Renal pelvis (tissue), 4 donors: ENCODE results near the gene DNA2. TPM values are rescaled to one million over a fixed set of nuclear protein-coding genes. Genes with fewer than 3 reads are reported as not detected.
"Not testable (repeated sequence)": the region's sequence is repeated elsewhere in the genome, so short reads cannot be mapped to it uniquely, and the experiment has no call there.

Experiments
- DNase-seq: peaks from one replicate; pipeline ENCODE4 v3.0.0-alpha.2; 2013
- polyA plus RNA-seq, 3 donors: library from polyadenylated mRNA; unstranded; fragments of 120-200 nt; gene quantifications; one replicate each; pipeline ENCODE4 v1.2.1, GENCODE V29; 2013; ENCODE audit not compliant: insufficient read length in 3 of 3

DNA2 gene
- polyA plus RNA-seq, 3 donors: 10.3 to 14.8 (median 14.6) TPM

DNA sequence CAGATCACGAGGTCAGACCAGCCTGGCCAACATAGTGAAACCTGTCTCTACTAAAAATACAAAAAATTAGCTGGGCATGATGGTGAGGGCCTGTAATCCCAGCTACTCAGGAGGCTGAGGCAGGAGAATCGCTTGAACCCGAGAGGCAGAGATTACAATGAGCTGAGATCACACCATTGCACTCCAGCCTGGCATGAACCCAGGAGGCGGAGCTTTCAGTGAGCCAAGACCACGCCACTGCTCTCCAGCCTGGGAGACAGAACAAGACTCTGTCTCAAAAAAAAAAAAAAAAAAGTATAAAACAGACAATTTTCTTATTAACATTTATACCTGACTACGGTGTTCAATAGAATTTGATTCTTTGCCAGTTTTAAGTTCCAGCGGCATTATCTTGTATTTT lies 22.1 kb downstream of the DNA2 start:
- DNase-seq: not testable (repeated sequence)

DNA sequence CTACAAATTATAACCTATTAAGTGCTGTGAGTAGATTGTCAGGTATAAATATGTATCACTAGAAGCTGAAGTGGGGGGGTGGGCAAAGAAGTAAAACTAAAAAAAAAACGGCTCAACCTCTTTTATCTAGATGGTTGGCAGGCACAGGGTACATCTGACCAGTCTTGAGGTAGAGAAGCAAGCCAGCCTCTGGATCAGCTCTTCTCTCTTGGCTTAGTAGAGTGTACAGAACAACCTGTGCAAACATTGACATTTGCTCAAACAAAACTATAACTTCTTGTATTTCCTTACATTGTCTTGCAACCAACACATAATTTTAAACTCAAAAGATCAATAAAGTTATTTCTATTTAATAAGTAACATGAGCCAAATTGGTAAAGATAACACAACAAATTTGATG lies 25.6 kb downstream of the DNA2 start:
- no peak for DNase-seq

DNA sequence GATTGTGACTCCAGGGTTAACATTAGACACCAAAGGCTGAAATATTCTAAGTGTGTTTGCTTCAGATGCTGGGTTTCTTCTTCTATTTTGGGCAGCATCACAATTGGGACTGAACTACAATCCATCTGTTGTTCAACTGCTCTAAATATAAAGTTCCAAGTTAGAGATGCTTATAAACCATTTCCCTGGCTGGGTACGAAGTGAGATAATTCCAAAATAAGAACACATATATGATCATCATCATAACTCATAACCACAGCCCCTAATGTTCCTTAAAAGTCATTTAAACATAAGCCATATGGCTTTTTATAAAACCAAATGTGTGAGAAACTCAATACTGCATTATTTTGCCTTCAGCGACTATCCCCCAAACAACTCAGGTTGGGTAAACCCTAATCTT lies 28.8 kb downstream of the DNA2 start:
- DNase-seq: no peak

DNA sequence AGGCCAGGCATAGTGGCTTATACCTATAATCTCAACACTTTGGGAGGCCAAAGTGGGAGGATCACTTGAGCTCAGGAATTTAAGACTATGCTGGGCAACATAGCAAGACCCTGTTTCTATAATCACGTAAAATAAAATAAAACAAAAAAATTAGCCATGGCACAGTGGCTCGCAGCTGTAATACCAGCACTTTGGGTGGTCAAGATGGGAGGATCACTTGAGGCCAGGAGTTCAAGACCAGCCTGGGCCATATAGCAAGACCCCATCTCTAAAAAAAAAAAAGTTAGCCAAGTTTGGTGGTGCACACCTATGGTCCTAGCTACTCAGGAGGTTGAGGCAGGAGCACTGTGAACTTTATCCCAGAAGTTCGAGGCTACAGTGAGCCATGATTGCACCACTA lies 30.9 kb downstream of the DNA2 start:
- no peak for DNase-seq

DNA sequence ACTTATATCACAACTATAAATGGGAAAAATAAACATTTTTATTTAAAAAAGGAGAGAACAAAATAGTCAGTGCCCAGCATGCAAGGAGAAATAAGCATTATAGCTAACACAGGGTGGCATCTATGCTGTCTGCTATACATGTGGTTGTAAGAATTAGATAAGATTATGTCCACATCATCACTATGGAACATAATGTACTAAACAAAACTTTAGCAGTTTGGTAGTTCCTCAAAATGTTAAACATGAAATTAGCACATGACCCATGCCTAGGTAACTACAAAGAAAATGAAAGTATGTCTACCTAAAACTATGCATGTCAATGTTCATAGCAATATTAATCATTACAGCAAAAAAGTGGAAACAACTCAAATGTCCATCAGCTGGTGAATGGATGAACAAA lies 36.0 kb downstream of the DNA2 start:
- no peak for DNase-seq

DNA sequence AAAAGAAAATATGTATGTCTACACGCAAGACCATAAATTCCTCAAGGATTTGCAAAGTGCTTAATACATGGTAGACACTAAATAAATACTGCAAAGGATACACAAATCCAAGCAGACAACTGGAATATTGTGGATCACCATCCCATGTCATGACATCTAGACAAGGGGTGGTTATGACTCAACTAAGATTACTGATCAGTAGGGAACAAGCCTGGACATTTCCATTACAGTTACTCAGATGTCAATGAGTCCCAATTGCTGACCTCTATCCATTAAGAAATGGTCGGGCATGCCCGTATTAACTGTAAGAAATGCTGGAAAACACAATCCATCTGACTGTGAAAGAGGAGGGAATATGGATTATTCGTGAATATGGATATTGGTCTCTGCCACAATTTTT lies 37.1 kb downstream of the DNA2 start:
- DNase-seq: no peak

DNA sequence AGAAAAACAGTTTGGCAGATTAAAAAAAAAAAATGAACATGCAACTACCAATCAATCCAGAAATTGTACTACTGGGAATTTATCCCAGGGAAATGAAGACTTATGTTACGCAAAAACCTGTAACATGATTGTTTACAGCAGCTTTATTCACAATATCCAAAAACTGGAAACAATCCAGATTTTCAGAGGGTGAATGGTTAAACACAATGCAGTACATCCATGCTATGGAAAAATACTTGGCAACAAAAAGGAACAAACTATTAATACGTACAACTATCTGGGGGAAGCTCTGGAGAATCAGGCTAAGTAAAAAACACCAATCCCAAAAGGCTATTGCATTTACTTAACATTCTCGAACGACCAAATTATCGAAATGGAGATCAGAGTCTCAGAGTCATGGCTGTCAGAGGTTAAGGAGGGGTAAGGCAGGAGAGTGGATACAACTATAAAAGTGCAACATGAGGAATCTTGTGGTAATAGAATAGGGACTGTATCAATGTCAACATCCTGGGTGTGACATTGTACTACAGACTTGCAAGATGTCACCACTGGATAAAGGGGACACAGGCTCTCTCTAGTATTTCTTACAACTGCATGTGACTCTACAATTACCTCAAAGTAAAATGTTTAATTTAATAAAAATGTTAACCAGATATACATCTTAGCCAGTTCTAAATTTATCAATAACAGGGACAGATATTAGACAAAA lies 43.2 kb downstream of the DNA2 start:
- DNase-seq: no peak

DNA sequence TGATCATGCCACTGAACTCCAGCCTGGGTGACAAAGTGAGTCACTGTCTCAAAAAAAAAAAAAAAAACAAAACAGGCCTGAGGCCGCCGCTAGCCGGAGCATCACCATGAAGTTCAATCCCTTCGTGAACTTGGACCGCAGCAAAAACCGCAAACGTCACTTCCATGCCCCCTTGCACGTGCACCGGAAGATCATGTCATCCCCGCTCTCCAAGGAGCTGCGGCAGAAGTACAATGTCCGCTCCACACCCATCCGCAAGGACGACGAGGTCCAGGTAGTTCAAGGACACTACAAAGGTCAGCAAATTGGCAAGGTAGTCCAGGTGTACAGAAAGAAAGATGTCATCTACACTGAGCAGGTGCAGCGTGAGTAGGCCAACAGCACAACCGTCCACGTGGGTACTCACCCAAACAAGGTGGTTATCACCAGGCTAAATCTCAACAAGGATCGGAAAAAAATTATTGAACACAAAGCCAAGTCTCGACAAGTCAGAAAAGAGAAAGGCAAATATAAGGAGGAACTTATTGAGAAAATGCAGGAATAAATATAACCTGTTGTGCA lies 47.2 kb downstream of the DNA2 start:
- DNase-seq: no peak

DNA sequence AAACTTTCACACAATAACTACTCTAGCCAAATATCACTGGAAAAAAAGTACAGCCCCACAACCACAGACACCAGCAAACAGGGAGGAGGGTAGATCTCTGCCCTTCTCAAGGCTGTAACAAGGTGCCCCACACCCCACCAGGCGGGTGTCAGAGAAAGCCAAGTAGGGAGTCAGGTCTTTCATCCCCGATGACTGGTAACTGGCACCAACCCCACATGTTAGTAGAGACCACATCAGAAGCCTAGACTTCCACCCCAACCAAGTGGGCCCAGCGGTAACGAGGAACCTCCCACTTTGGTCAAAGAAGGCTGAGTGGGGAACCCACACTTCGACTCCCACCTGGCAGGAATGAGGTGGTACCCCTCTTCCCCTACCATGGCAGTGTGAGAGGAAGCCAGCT lies 48.3 kb downstream of the DNA2 start:
- DNase-seq: no peak

DNA sequence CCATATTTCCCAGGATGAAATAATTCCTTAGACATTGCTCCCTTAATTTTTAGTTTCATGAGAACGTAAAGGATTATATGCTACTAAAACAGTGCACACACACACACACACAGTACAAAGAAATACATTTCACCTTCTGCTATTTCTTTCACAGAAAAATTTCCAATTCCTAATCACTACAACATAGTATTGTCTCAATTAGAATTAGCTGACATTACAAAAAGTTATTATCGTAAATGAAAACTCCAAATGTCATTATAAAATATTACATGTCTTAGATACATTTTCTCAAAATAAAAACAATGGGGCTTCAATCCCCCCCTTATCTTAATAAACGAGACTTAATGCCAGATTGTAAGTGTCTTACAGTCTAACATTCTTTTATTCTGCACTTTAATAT lies 52.4 kb downstream of the DNA2 start:
- no peak for DNase-seq

DNA sequence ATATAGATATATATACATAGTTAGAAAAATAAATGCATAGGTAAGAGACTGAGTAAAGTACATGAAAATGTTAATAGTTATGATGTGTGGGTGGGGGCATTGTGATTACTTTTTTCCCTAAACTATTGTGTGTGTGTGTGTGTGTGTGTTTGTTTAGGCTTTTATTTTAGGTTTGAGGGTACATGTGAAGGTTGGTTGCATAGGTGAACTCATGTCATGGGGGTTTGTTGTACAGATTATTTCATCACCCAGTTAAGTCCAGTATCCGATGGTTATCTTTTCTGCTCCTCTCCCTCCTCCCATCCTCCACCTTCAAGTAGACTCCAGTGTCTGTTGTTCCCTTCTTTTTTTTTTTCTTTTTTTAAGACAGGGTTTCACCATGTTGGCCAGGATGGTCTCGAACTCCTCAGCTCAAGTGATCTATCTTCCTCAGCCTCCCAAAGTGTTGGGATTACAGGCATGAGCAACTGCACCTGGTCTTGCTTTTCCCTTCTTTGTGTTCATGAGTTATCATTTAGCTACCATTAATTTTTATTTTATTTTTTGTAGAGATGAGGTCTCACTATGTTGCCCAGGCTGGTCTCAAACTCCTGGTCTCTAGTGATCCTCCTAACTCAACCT lies 62.8 kb downstream of the DNA2 start:
- DNase-seq: no peak

DNA sequence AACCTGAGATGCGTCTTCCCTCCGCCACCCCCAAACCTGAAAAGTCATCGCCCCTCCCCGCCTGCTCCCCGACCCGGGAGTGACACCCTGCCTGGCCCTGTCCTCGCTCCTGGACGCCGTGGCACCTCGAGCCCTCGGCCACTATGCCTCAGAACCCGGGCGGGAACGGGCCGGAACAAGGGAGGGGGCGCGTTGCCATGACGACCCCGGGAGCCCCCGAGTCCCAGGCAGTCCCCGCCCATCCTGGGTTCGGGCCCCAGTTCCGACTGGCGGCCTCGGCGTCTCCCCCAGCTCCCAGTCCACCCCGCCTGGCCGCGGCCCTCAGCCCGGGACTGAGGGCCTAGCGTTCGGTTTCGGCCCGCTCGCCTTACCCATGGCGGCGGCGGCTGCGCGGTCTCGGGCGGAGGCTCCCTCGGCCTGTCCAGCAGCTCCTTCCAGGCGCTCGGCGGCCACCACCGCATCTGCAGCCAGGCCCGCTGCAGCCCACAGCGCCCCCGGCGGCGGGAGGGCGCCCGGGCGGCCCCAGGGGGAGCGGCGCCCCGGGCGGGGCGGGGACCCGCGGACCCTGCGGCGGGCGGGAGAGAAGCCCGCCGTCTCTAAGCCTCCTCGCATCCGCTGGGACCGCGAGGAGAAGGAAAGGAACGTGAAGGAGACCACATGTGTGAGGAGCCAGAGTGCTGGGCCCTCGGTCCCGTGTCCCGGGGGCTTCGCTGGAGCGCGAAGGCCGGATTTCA lies 64.8 kb downstream of the DNA2 start, which contains the start of gene RUFY2:
Gene RUFY2 (minus strand): TSS at position 463 of the 734 bp plus-strand sequence. CDS start 88 bp downstream, at position 375.
- peak; percentile 84 for DNase-seq

DNA sequence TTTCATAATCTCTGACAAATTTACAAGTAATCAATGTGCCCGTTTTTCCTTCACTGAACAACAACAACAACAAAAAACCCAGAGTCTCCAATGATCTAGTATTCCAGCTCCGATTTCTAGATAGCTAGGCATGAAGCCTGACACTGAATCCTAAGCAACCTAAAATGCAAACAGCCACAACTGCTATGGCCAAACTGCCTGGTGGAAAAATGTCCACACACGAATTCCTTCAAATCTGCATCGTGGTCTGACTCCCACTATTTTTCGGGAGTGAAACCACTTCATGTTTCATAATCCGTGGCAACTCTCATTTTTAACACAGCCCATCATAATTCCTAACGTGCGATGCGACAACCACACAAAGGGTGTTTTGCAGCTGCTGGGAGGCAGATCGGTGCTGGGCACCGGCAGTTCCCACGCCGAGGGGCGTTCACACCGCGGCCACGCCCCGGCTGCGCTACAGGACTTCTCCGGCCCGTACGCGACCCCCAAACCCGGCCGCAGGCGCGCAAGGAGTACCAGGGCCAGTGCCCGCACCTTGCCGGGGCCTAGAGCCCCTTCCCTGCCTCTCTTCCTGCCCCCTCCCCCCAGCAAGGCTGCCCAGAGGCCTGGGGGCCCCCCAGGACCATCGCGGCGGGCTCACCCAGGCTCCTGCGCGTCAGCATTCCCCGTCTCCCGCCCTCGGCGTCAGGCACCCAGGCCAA lies 65.5 kb downstream of the DNA2 start:
- DNase-seq: peak; percentile 69

DNA sequence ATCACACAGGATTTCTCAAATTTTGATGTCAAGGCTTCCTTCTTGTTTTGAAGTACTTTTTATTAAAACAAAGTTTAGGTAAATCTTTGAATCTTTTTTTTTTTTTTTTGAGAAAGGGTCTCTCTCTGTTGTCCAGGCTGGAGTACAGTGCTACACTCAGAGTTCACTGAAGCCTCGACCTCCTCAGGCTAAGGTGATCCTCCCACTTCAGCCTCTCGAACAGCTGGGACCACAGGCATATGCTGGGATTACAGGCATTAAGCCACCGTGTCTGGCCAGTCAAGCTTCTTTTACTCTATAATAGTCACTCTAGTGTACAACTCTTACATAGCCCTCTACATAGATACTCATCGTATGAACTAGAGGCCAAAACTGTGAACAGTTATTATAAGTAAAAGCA lies 68.1 kb downstream of the DNA2 start:
- no peak for DNase-seq

DNA sequence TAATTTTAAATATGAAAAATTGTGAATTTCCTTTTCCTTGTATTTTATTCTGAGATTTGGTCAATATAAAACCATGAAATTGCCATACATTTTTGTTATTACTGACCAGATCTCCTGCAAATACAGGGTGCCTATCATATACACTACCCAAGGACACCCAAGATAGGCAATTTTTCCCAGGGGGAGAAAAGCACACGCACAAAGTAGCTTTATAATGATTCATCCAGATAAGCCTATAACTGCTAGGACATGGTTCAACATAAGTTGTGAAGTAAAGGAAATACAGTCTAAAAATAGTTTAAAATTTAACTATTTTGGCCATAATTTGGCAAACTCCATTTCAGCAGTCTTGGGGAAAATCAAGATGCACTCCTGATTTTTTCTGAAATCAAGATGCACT lies 69.5 kb downstream of the DNA2 start:
- no peak for DNase-seq

DNA sequence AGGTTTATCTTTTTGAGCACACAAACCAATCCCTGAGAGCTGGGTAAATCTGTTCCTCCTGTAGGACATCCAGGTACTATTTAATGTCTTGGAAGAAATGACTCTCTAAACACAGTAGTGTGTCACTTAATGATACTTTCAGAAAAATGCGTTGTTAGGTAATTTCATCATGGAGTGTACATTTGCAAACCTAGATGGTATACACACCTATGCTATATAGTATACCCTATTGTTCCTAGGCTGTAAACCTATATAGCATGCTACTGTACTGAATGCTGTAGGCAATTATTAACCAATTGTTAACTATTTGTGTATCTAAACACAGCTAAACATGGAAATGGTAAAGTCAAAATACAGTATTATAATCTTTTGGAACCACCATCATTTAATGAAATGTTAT lies 74.8 kb downstream of the DNA2 start:
- DNase-seq: no peak

DNA sequence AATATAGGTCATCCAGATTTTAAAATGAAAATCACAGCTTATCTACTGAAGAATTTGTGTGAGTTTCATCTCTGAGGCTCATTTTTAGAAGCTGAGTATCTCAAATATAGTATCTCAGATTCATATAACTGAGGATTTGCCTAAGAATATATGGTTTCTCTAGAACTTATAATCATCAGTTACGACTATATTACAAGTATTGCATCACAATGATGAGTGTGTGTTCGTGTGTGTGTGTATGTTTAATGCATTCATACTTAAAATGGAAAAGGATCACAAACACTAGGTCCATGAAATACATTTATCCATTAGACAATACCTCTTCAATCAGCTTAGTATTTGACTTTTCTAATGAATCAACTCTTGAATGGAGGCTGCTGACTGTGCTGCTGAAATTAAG lies 86.0 kb downstream of the DNA2 start:
- no peak for DNase-seq

DNA sequence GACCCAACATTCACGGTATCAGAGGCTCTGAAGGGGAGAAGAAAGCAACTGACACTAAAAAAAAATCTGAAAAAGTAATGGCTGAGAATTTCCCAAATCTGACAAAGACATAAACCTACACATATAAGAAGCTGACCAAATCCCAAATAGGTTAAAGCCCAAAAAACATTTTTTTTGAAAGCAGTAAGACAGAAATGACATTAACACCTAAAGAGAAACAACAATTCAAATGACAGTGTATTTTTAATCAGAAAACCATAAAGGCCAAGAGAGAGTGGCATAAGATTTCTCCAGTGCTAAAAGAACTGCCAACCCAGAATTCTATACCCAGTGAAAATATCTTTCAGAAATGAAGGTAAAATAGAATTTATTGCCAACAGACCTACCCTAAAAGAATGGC lies 100.2 kb downstream of the DNA2 start:
- DNase-seq: no peak

DNA sequence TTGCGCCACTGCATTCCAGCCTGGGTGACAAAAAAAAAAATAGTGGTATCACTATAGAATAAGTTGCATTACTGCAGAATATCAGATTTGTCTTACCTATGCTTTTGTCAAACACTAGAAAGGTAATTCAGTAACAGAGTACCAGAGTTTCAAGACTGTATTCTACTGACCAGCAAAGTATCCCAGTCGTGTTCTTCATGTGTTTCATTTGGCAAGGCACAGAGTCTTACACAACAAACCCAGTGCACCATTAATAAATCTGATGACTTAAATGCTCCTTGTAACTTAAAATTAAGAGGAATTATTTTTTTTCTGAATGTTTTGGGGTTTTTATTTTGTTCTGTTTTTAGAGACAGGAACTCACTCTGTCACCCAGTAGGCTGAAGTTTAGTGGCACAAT lies 104.7 kb downstream of the DNA2 start:
- no peak for DNase-seq

DNA sequence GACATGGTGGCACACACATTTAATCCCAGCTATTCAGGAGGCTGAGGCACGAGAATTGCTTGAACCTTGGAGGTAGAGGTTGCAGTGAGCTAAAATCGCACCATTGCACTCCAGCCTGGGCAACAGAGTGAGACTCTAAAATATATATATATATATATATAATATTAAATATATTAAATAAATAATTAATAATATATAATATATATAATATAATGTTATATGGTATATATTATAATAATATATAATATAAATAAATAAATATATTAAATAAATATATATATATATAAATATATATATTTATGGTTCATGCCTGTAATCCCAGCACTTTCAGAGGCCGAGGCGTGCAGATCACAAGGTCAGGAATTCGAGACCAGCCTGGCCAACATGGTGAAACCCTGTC lies 105.2 kb downstream of the DNA2 start:
- DNase-seq: no peak

DNA sequence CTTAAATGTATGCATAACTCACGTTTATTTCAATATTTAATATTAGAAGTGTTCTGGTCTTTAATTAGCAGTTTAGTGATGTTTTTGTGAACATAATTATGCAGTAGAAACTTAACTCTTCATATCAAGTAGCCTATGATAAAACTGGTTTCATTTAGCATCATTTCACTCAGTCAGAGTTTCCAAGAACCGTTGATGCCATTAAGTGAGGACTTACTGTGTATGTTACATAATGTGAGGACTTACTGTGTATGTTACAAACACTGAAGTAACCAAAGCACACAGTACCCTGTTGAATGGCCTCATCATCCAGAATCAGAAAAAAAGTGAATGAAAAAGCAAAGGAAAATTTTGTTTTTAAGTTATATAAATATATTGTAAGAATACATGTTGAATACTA lies 106.2 kb downstream of the DNA2 start:
- no peak for DNase-seq
